WI38 (cell line): ENCODE measurements around the gene ITGAV.
A peak's percentile ranks its signal among the peaks of the same experiment; 100 is the strongest.

Source experiments
- H3K4me3 ChIP-seq: 2 replicates; pipeline ENCODE4 v1.5.1; 2011; ENCODE audit warnings: low read depth, mild to moderate bottlenecking, control low read depth, low read length
- CTCF ChIP-seq: IDR thresholded peaks from 2 replicates; pipeline ENCODE4 v1.5.1; 2012; ENCODE audit warnings: low read depth, mild to moderate bottlenecking, control low read depth, low read length

The ITGAV gene

GRCh38 chr2:186641807-186642321 is 52.0 kb downstream of the ITGAV start:
- TF ChIP-seq CTCF = peak; percentile 51
- H3K4me3 ChIP-seq = no peak overlapping the region

GRCh38 chr2:186644791-186645190 is 54.9 kb downstream of the ITGAV start:
- no peak for TF ChIP-seq CTCF
- no peak overlapping the region for H3K4me3 ChIP-seq

- TF ChIP-seq CTCF = no peak
- no peak overlapping the region for H3K4me3 ChIP-seq
These were observed 56.1 kb downstream of the ITGAV start for GRCh38 chr2:186645999-186646398.

- no peak overlapping the region for H3K4me3 ChIP-seq
- no peak for TF ChIP-seq CTCF
These were observed 58.3 kb downstream of the ITGAV start for GRCh38 chr2:186648130-186648529.

GRCh38 chr2:186653511-186653910 is 63.7 kb downstream of the ITGAV start:
- TF ChIP-seq CTCF = no peak
- H3K4me3 ChIP-seq = no peak overlapping the region

- TF ChIP-seq CTCF = no peak
- no peak overlapping the region for H3K4me3 ChIP-seq
These were observed 69.5 kb downstream of the ITGAV start for GRCh38 chr2:186659383-186659782.

- no peak overlapping the region for H3K4me3 ChIP-seq
- no peak for TF ChIP-seq CTCF
These were observed 74.7 kb downstream of the ITGAV start for GRCh38 chr2:186664385-186665043.
